CD4-positive, alpha-beta memory T cell (primary cell): ENCODE results near the gene TACC3. TPM values are rescaled to one million over a fixed set of nuclear protein-coding genes. Genes with fewer than 3 reads are reported as not detected.

Source experiments
- CTCF ChIA-PET: fragments of 350-600 bp; sonication (Branson Sonifier 250); formaldehyde crosslinking; loops from one replicate; lab custom pipeline; 2021; ENCODE audit warnings: inconsistent platforms; ENCODE audit not compliant: partially characterized antibody; lab: Charles Lee
- POLR2A ChIA-PET: fragments of 350-600 bp; sonication (Branson Sonifier 250); formaldehyde crosslinking; loops from one replicate; lab custom pipeline; 2021; ENCODE audit not compliant: partially characterized antibody; lab: Charles Lee
- DNase-seq, 5 donors: peaks; one replicate each; pipeline versions ENCODE4 v3.0.0 to v3.0.0-alpha.2; 2020 to 2022; ENCODE audit warnings: mixed read lengths in 1 of 5
- H3K27ac ChIP-seq: one replicate; pipeline ENCODE4 v1.7.0; 2013; ENCODE audit warnings: low read depth, low read length
- H3K27me3 ChIP-seq: 2 replicates; pipeline ENCODE4 v1.7.0; 2013; ENCODE audit warnings: mild to moderate bottlenecking, low read length, moderate library complexity; ENCODE audit not compliant: insufficient read depth
- H3K36me3 ChIP-seq: 2 replicates; pipeline ENCODE4 v1.7.0; 2013; ENCODE audit warnings: mild to moderate bottlenecking, low read length, moderate library complexity; ENCODE audit not compliant: insufficient read depth
- H3K4me1 ChIP-seq: 2 replicates; pipeline ENCODE4 v1.7.0; 2013; ENCODE audit warnings: mild to moderate bottlenecking, low read length, moderate library complexity; ENCODE audit not compliant: insufficient read depth
- H3K4me3 ChIP-seq, 2 donors: one replicate each; pipeline ENCODE4 v1.7.0; 2013; ENCODE audit warnings: low read length in 2 of 2, mild to moderate bottlenecking in 1 of 2
- H3K9me3 ChIP-seq, 2 donors: one replicate each; pipeline ENCODE4 v1.7.0; 2013; ENCODE audit warnings: low read length in 2 of 2, control low read depth in 1 of 2; ENCODE audit not compliant: control insufficient read depth in 1 of 2
- H3K27ac Mint-ChIP-seq, 7 donors: one replicate each; pipeline ENCODE4 v1.8.0; 2020 to 2021; ENCODE audit warnings: mixed read lengths in 7 of 7, mild to moderate bottlenecking in 6 of 7, inconsistent platforms in 3 of 7, moderate library complexity in 3 of 7
- H3K27me3 Mint-ChIP-seq, 2 donors: one replicate each; pipeline ENCODE4 v1.8.0; 2020 to 2021; ENCODE audit warnings: mixed read lengths in 2 of 2
- H3K36me3 Mint-ChIP-seq, 2 donors: one replicate each; pipeline ENCODE4 v1.8.0; 2020 to 2021; ENCODE audit warnings: mixed read lengths in 2 of 2, inconsistent platforms in 1 of 2, mild to moderate bottlenecking in 1 of 2
- H3K4me1 Mint-ChIP-seq, 4 donors: one replicate each; pipeline ENCODE4 v1.8.0; 2020 to 2021; ENCODE audit warnings: mixed read lengths in 4 of 4, mild to moderate bottlenecking in 1 of 4
- H3K4me3 Mint-ChIP-seq, 8 donors: one replicate each; pipeline ENCODE4 v1.8.0; 2020 to 2021; ENCODE audit warnings: mixed read lengths in 8 of 8, mild to moderate bottlenecking in 7 of 8, moderate library complexity in 6 of 8, inconsistent platforms in 3 of 8
- H3K9me3 Mint-ChIP-seq, 8 donors: one replicate each; pipeline ENCODE4 v1.8.0; 2020 to 2021; ENCODE audit warnings: mixed read lengths in 8 of 8, mild to moderate bottlenecking in 5 of 8, inconsistent platforms in 3 of 8, moderate library complexity in 1 of 8
- intact Hi-C: fragments of 100-400 bp; cut with micrococcal nuclease; formaldehyde crosslinking; loops from one replicate; pipeline ENCODE4 v1.15.1; 2023
- polyA plus RNA-seq, 2 donors: library from polyadenylated mRNA; unstranded; fragments of 300-500 nt; fragmentation: Illumina TruSeq; gene quantifications; one replicate each; pipeline ENCODE4 v1.2.3, GENCODE V29; 2021
- total RNA-seq, 2 experiments: library from RNA; stranded (reverse); gene quantifications; one replicate each; pipeline ENCODE4 v1.2.3, GENCODE V29; 2021

TACC3 gene
- total and polyA plus RNA-seq, 4 experiments from 2014 or later, result 37.3 to 136 (median 97.7) TPM

- peaks cover 12% of the 10 kb centered on the region for H3K4me1 ChIP-seq
- Mint-ChIP-seq H3K4me3 (no peak overlapping the region), H3K27me3 (no peaks in the 10 kb centered on the region), H3K36me3 (peaks cover 3 to 9% of the 10 kb centered on the region in 2 donors), H3K4me1 (peaks cover 0 to 5% (median 0%) of the 10 kb centered on the region in 4 donors), H3K27ac (no peak overlapping the region), H3K9me3 (no peaks in the 10 kb centered on the region)
- DNase-seq, result peak; percentile 67 to 73 (median 69)
- peaks cover 3% of the 10 kb centered on the region for H3K36me3 ChIP-seq
- no peak overlapping the region for H3K27ac ChIP-seq
- CTCF ChIA-PET, result interaction anchor here (1.0 to 11.3 kb wide), 9 partner anchors 8 to 162 kb away, joined by 3 to 160 read pairs (median 4); no protein-coding TSS in a partner anchor
- no peaks in the 10 kb centered on the region for H3K27me3 ChIP-seq
- intact Hi-C loops, result no loop called here
- H3K9me3 ChIP-seq, result no peaks in the 10 kb centered on the region
- H3K4me3 ChIP-seq, result no peak overlapping the region
- POLR2A ChIA-PET, result interaction anchor here (1.1 kb wide), 1 partner anchor 150 kb away, joined by 3 read pairs; no protein-coding TSS in a partner anchor
These were observed 27.2 kb downstream of the TACC3 start for GRCh38 chr4:1748465-1748995.

GRCh38 chr4:1749370-1749769 lies 28.0 kb downstream of the TACC3 start:
- Histone ChIP-seq H3K9me3 (no peaks in the 10 kb centered on the region), H3K36me3 (peaks cover 2% of the 10 kb centered on the region), H3K27me3 (no peaks in the 10 kb centered on the region), H3K4me3 (no peak overlapping the region), H3K4me1 (peaks cover 12% of the 10 kb centered on the region), H3K27ac (no peak overlapping the region)
- POLR2A ChIA-PET, result no interaction called here
- H3K9me3 Mint-ChIP-seq, result no peaks in the 10 kb centered on the region
- no peak overlapping the region for H3K4me3 Mint-ChIP-seq
- DNase-seq, result no peak
- no peak overlapping the region for H3K27ac Mint-ChIP-seq
- CTCF ChIA-PET, result interaction anchor here (11.3 kb wide), 1 partner anchor 151 kb away, joined by 160 read pairs; no protein-coding TSS in a partner anchor
- H3K4me1 Mint-ChIP-seq, result peaks cover 0 to 5% (median 0%) of the 10 kb centered on the region in 4 donors
- intact Hi-C loops, result no loop called here
- H3K36me3 Mint-ChIP-seq, result peaks cover 3 to 5% of the 10 kb centered on the region in 2 donors
- no peaks in the 10 kb centered on the region for H3K27me3 Mint-ChIP-seq

GRCh38 chr4:1749826-1750225 lies 28.5 kb downstream of the TACC3 start:
- Histone ChIP-seq H3K27me3 (no peaks in the 10 kb centered on the region), H3K27ac (no peak overlapping the region), H3K4me1 (peaks cover 12% of the 10 kb centered on the region), H3K36me3 (no peaks in the 10 kb centered on the region), H3K4me3 (no peak overlapping the region), H3K9me3 (no peaks in the 10 kb centered on the region)
- H3K27me3 Mint-ChIP-seq, result no peaks in the 10 kb centered on the region
- peaks cover 2 to 3% of the 10 kb centered on the region in 2 donors for H3K36me3 Mint-ChIP-seq
- H3K4me1 Mint-ChIP-seq, result peaks cover 0 to 5% (median 0%) of the 10 kb centered on the region in 4 donors
- H3K27ac Mint-ChIP-seq, result no peak overlapping the region
- intact Hi-C loops, result no loop called here
- POLR2A ChIA-PET, result no interaction called here
- CTCF ChIA-PET, result interaction anchor here (11.3 kb wide), 1 partner anchor 150 kb away, joined by 160 read pairs; no protein-coding TSS in a partner anchor
- no peak for DNase-seq
- no peaks in the 10 kb centered on the region for H3K9me3 Mint-ChIP-seq
- H3K4me3 Mint-ChIP-seq, result no peak overlapping the region

DNA sequence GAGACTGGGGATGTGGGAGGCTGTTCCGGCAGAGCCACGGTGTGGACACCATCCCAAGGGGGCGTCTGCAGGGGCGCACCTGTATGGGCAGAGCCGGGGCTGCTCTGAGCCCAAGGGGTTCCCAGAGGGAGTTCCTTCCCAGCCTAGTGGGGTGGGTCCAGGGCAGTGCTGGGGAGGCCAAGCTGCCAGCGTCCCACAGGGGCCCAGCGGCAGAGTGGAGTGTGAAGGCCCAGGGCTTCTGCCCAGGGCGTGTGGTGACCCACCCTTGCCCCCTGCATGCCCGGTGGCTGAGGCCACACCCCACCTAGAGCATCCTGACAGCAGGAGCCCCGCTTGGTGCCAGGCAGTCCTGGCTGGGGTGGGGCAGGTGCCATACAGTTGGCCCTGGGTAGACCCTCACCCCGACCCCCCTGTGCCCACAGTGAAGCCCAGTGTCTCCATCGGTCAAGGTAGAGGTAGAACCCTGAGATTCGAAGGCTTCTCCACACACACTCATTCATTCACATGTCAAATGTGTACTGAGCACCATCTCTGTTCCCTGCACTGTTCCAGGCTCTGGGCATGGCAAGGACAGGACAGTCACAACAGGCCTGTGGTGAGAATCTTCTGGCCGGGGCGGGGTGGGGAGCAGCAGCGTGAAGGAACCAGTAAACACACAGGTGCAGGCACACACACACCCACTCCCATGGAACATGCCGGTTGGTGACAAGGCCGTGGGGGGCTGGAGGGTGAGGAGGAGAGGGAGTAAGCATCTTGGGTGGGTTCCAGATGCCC lies 29.2 kb downstream of the TACC3 start:
- Histone ChIP-seq H3K27me3 (no peaks in the 10 kb centered on the region), H3K36me3 (no peaks in the 10 kb centered on the region), H3K4me3 (no peak overlapping the region), H3K27ac (no peak overlapping the region), H3K9me3 (no peaks in the 10 kb centered on the region), H3K4me1 (peaks cover 12% of the 10 kb centered on the region)
- H3K27ac Mint-ChIP-seq, result no peak overlapping the region
- H3K4me1 Mint-ChIP-seq, result peaks cover 0 to 5% (median 0%) of the 10 kb centered on the region in 4 donors
- no peaks in the 10 kb centered on the region for H3K9me3 Mint-ChIP-seq
- H3K27me3 Mint-ChIP-seq, result no peaks in the 10 kb centered on the region
- no peak overlapping the region for H3K4me3 Mint-ChIP-seq
- ChIA-PET CTCF (interaction anchor here (11.3 kb wide), 1 partner anchor 149 kb away, joined by 160 read pairs; no protein-coding TSS in a partner anchor), POLR2A (no interaction called here)
- DNase-seq, result no peak
- intact Hi-C loops, result no loop called here
- no peaks in the 10 kb centered on the region for H3K36me3 Mint-ChIP-seq

DNA sequence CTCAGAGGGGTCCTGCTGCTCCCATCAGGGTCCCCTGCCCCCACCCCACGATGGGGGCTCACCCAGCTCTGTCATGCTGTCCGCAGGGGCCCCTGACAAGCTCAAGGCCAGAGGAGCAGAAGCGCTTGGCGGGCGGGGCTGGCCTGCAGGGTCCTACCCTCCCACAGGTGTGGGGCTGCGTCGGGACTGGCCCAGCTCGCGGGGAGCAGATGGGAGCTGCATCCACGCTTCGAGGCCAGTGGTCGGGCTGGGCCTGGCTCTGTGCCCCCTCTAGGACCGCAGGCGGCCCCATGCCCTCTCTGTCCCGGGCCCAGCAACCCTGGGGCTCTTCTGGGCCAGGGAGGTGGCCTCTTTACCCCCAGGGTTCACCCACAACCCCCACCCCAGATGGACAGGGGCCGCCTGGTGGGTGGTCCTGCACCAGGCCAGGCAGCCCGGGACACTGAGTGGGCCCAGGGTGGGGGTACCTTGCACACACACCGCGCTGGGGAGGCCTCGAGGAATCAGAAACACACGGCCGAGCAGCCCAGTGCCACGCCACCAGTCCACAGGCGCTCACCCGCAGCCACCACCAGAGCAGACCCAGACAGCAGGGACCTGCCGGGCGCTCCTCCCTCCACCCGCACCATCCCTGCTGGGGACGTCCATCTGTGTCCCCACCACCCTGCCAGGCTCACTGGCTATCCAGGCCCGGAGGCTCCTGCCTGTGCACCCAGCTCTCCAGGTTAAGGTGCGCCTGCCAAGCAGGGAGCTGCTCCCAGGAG lies 30.0 kb downstream of the TACC3 start:
- H3K9me3 ChIP-seq, result no peaks in the 10 kb centered on the region
- ChIA-PET POLR2A (no interaction called here), CTCF (interaction anchor here (0.6 to 11.3 kb wide), 3 partner anchors 58 to 149 kb away, joined by 3 to 160 read pairs (median 3); no protein-coding TSS in a partner anchor)
- DNase-seq, result no peak
- H3K4me3 ChIP-seq, result no peak overlapping the region
- Mint-ChIP-seq H3K9me3 (no peaks in the 10 kb centered on the region), H3K4me1 (peaks cover 0 to 5% (median 0%) of the 10 kb centered on the region in 4 donors), H3K27ac (no peak overlapping the region), H3K36me3 (no peaks in the 10 kb centered on the region), H3K4me3 (no peak overlapping the region), H3K27me3 (no peaks in the 10 kb centered on the region)
- no peaks in the 10 kb centered on the region for H3K36me3 ChIP-seq
- peaks cover 12% of the 10 kb centered on the region for H3K4me1 ChIP-seq
- H3K27me3 ChIP-seq, result no peaks in the 10 kb centered on the region
- intact Hi-C loops, result no loop called here
- no peak overlapping the region for H3K27ac ChIP-seq

GRCh38 chr4:1751919-1752283 lies 30.6 kb downstream of the TACC3 start:
- Mint-ChIP-seq H3K27me3 (no peaks in the 10 kb centered on the region), H3K4me3 (no peak overlapping the region), H3K36me3 (no peaks in the 10 kb centered on the region), H3K27ac (no peak overlapping the region), H3K9me3 (no peaks in the 10 kb centered on the region), H3K4me1 (peaks cover 0 to 5% (median 0%) of the 10 kb centered on the region in 4 donors)
- Histone ChIP-seq H3K4me3 (no peak overlapping the region), H3K27me3 (no peaks in the 10 kb centered on the region), H3K9me3 (no peaks in the 10 kb centered on the region), H3K27ac (no peak overlapping the region), H3K4me1 (peaks cover 12% of the 10 kb centered on the region), H3K36me3 (no peaks in the 10 kb centered on the region)
- intact Hi-C loops, result no loop called here
- ChIA-PET CTCF (interaction anchor here (0.6 to 11.3 kb wide), 3 partner anchors 59 to 148 kb away, joined by 3 to 160 read pairs (median 3); no protein-coding TSS in a partner anchor), POLR2A (no interaction called here)
- DNase-seq, result no peak
